NB4 (cell line): ENCODE measurements around the gene MPZL1.

Experiments
- MYC ChIP-seq: IDR thresholded peaks from 2 replicates; pipeline ENCODE4 v1.6.1; 2011; ENCODE audit warnings: low read depth, low read length
- POLR2A ChIP-seq: IDR thresholded peaks from 2 replicates; pipeline ENCODE4 v1.6.1; 2011; ENCODE audit warnings: mild to moderate bottlenecking; ENCODE audit not compliant: insufficient read length; ENCODE audit errors: extremely low read depth
- TF ChIP-seq, protein P1 (sequence below): IDR thresholded peaks from 2 replicates; pipeline ENCODE4 v1.6.1; 2011; ENCODE audit warnings: low read depth, low read length
- TF ChIP-seq, protein P2 (sequence below): IDR thresholded peaks from one replicate; pipeline ENCODE4 v1.5.1; 2012; ENCODE audit warnings: low read depth, low read length

DNA sequence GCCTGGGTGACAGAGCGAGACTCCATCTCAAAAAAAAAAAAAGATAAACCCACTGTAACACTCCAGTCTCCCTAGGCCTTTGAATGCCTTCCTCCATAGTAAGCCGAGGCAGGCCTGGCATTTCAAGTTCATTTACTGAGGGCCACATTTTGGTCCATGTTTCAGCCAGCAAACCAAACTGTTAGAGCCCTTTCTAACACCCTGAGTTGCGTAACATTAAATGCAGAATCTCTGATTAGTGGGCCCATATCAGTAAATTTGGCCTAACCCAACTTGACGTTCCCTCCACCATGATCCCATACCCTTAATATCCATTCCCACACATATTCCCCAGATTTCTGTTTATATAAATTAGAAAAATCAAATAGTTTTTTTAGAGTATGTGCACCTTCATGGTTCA lies 12.4 kb downstream of the MPZL1 start:
- TF ChIP-seq POLR2A, result no peak
- TF ChIP-seq, protein P1, sequence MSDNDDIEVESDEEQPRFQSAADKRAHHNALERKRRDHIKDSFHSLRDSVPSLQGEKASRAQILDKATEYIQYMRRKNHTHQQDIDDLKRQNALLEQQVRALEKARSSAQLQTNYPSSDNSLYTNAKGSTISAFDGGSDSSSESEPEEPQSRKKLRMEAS, result no peak
- TF ChIP-seq, protein P2, sequence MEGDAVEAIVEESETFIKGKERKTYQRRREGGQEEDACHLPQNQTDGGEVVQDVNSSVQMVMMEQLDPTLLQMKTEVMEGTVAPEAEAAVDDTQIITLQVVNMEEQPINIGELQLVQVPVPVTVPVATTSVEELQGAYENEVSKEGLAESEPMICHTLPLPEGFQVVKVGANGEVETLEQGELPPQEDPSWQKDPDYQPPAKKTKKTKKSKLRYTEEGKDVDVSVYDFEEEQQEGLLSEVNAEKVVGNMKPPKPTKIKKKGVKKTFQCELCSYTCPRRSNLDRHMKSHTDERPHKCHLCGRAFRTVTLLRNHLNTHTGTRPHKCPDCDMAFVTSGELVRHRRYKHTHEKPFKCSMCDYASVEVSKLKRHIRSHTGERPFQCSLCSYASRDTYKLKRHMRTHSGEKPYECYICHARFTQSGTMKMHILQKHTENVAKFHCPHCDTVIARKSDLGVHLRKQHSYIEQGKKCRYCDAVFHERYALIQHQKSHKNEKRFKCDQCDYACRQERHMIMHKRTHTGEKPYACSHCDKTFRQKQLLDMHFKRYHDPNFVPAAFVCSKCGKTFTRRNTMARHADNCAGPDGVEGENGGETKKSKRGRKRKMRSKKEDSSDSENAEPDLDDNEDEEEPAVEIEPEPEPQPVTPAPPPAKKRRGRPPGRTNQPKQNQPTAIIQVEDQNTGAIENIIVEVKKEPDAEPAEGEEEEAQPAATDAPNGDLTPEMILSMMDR, result no peak
- TF ChIP-seq MYC, result no peak
